GM12875 (cell line): ENCODE data around the gene RSPH6A.

ENCODE experiments used
- H3K4me3 ChIP-seq: one replicate; pipeline ENCODE4 v1.5.1; 2011; ENCODE audit warnings: low read depth, low read length, control low read depth
- TF ChIP-seq, protein P1 (sequence below): IDR thresholded peaks from 2 replicates; pipeline ENCODE4 v1.5.1; 2011; ENCODE audit warnings: low read depth, mild to moderate bottlenecking, control low read depth, inconsistent platforms, low read length, moderate library complexity, borderline replicate concordance; ENCODE audit not compliant: insufficient read depth

The RSPH6A gene

DNA sequence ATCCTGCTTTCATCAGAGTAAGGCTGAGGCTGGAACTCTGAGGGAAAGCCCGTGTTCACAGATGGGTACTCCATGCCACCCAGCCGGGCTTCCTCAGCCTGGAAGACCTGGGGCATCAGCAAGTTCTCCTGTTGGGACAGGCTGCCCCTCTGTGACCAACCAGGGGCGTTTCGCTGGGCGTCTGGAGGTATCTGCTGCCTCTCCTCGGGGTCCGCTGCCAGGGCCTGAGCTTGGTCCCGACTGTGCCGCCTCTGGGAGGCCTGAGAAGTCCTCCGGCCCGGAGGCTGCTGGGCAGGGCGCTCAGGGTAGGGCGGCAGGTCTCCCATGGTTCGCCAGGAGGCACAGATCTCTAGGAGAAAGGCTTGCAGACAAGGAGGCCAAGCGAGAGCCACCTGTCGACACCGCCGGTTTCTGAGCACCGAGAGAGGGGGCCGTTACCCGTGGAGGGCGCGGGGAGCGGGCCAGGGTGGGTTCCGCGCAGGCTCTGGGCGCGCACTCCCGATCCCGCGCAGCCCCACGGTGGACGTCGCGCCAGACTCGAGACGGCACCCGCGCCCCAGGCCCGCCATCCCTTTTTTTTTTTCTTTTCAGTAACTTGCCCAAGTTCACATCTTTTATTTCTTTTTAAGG, at the start of gene RSPH6A:
Gene RSPH6A, minus strand, starts transcription at position 458 of the 630 bp plus-strand sequence. Its CDS starts 132 bp downstream, at position 326.
- H3K4me3 ChIP-seq: no peak within 1 kb of the TSS
- TF ChIP-seq, protein P1, sequence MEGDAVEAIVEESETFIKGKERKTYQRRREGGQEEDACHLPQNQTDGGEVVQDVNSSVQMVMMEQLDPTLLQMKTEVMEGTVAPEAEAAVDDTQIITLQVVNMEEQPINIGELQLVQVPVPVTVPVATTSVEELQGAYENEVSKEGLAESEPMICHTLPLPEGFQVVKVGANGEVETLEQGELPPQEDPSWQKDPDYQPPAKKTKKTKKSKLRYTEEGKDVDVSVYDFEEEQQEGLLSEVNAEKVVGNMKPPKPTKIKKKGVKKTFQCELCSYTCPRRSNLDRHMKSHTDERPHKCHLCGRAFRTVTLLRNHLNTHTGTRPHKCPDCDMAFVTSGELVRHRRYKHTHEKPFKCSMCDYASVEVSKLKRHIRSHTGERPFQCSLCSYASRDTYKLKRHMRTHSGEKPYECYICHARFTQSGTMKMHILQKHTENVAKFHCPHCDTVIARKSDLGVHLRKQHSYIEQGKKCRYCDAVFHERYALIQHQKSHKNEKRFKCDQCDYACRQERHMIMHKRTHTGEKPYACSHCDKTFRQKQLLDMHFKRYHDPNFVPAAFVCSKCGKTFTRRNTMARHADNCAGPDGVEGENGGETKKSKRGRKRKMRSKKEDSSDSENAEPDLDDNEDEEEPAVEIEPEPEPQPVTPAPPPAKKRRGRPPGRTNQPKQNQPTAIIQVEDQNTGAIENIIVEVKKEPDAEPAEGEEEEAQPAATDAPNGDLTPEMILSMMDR: no peak

DNA sequence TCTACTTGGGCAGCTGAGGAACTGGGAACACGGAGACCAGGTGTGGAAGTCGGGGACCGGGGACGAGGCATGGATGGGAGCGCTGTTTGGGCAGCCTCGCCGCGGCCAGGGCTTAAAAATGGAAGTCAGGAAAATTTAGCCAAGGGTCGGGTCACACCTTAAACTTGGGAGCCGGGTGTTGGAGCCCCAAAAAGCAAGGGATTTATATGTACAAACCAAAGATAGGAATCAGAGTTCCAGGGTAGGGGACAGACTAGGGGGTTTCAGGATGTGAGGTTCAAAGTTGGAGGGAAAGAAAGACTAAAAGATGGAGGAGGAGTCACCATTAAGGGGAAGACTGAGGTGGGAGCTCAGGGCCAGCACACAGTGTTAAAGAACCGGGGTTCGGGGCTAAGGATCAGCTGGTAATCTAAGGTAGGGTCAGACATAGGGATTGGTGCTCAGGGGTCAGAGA, 49.5 kb upstream of the RSPH6A start:
- TF ChIP-seq, protein P1: no peak
- no peak overlapping the region for H3K4me3 ChIP-seq

DNA sequence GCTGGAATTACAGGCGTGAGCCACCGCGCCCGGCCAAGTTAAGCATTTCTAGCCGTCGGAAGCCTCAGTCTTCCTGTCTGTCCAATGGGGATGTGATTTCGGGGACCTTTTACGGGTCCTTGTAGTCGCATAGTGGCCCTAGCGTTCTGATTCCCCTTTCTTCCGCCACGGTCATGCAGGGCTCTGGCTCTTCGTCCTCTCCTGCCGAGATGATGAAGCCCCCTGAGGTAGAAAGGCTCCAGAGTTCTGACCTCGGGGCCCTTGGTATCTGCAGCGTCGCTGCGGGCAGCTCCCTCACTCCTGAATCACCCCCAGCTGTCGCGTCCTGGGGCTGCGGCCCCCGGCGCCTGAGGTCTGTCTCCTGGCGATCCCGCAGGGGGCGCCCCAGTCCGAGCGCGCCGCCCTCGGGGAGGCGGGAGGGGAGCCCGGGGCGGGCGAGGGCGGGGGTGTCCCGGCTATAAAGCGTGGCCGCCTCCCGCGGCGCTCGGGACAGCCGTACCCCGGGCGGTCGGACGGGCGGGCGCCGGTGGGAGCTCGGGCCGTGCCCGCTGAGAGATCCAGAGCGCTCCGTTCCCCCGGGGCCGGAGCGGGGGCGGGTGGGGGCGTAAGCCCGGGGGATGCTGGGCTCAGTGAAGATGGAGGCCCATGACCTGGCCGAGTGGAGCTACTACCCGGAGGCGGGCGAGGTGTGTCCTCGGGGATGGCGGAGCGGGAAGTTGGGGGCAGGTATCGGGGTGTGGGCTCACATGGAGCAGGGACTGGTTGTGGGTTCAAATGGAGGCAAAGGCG, 48.9 kb upstream of the RSPH6A start, which contains the start of gene FOXA3:
Gene FOXA3, plus strand, starts transcription at position 487 of the 789 bp plus-strand sequence. Its CDS starts 131 bp downstream, at position 618.
- TF ChIP-seq, protein P1: peak; percentile 71
- peak within 1 kb of the TSS; percentile 42 for H3K4me3 ChIP-seq

DNA sequence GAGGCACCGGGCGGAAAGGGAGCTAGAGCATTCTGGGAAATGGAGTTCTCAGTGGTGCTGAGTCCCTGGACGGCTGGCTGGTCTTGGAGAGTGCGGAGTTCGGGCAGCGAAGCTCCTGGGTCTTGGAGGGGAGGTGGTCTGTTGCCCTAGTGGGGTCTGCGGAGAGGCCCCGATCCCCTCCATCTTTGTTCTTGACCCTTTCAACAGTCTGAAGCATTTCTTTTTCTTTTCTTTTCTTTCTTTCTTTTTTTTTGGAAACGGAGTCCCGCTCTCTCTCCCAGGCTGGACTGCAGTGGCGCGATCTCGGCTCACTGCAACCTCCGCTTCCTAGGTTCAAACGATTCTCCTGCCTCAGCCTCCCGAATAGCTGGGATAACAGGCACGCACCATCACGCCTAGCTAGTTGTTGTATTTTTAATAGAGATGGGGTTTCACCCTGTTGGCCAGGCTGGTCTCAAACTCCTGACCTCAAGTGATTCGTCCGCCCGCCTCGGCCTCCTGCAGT, 48.3 kb upstream of the RSPH6A start:
- peak overlapping the region; percentile 42 for H3K4me3 ChIP-seq
- TF ChIP-seq, protein P1: no peak

DNA sequence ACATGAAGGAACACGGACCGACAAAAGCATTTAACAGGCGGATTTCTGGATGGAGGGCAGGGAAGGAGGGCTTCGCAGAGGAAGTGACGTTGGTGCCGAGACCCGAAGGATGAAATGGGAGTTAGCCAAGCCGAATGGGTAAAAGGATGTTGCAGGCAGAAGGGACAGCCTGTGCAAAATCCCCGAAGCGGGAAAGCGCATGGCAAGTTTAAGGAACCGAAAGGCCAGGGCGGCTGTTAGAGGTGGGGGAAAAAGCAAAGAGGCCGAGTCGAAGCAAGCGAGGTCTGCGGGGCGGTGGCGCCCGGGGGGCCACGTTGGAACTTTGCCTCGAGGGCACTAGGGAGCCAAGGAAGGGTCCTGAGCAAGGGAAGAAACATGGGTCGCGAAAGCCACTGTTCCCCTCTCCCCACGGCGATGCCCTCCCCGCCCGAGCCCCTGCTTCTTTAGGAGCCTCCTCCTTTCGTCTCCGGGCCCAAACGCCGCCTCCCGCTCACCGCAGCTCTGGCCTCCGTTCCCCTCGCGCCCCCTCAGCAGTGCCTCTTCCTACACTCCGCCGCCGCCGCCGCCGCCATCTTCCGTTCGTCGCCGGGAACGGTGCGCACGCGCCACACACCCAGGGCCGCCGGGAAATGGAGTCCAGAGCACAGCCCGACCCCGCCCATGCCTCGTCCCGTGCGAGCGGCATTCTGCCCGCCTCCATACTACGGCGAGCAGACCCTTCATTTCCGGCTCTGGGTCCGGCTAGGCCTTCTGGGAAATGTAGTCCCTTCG, 47.6 kb upstream of the RSPH6A start, which contains the start of gene SYMPK:
Gene SYMPK, minus strand, starts transcription at position 584 of the 771 bp plus-strand sequence. CDS start 8,652 bp downstream, outside the sequence.
- TF ChIP-seq, protein P1: no peak
- H3K4me3 ChIP-seq: peak within 1 kb of the TSS; percentile 88

DNA sequence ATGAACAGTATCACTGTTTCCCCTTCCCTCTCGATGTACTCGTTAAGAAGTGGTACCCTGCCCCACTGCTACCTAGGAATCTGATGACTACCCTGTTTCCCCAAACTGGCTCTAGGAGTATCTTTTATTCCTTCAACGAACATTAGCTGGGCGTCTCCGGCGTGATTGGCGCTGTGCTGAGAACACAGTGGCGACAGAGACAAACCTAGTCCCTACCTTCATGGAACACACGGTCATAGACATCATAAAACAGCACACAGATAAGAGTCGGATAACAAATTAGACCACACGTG, 47.1 kb upstream of the RSPH6A start:
- TF ChIP-seq, protein P1: no peak
- H3K4me3 ChIP-seq: peak overlapping the region; percentile 88
